ENCODE results near the gene DEGS2.

GRCh38 chr14:100192250-100192671, 32.8 kb upstream of the DEGS2 start:
- no peak for TF ChIP-seq POLR2A (IDR thresholded peaks at IDR 0.05; ENCODE audit: low read depth, low read length)
- TF ChIP-seq POLR2AphosphoS5 (IDR thresholded peaks at IDR 0.05; ENCODE audit: low read depth, low read length): no peak
- no peak for TF ChIP-seq TAF1 (IDR thresholded peaks at IDR 0.05; ENCODE audit: low read depth, low read length)
